Liver (tissue), 9 donors: ENCODE results near the gene C1orf21. TPM values are rescaled to one million over a fixed set of nuclear protein-coding genes. Genes with fewer than 3 reads are reported as not detected.

ENCODE experiments used
- DNase-seq: peaks from one replicate; pipeline ENCODE4 v3.0.0-alpha.2; 2017; ENCODE audit warnings: low spot score
- H3K27ac ChIP-seq, 2 donors: one replicate each; pipeline ENCODE4 v1.7.0; 2013; ENCODE audit warnings: inconsistent platforms in 2 of 2, low read length in 2 of 2, control low read depth in 1 of 2, low read depth in 1 of 2, mild to moderate bottlenecking in 1 of 2
- H3K27me3 ChIP-seq, 4 donors: one replicate each; pipeline versions ENCODE4 v1.6.1 to v1.7.0; 2013; ENCODE audit warnings: low read length in 3 of 4, inconsistent platforms in 1 of 4, mild to moderate bottlenecking in 1 of 4, moderate library complexity in 1 of 4; ENCODE audit not compliant: control insufficient read depth in 4 of 4, insufficient read depth in 4 of 4
- H3K36me3 ChIP-seq, 4 donors: one replicate each; pipeline versions ENCODE4 v1.6.1 to v1.7.0; 2013; ENCODE audit warnings: low read length in 3 of 4, mild to moderate bottlenecking in 3 of 4, low read depth in 1 of 4, moderate library complexity in 1 of 4; ENCODE audit not compliant: control insufficient read depth in 4 of 4, insufficient read depth in 3 of 4
- H3K4me1 ChIP-seq, 4 donors: one replicate each; pipeline versions ENCODE4 v1.6.1 to v1.7.0; 2013; ENCODE audit warnings: low read length in 3 of 4, mild to moderate bottlenecking in 3 of 4, moderate library complexity in 1 of 4; ENCODE audit not compliant: control insufficient read depth in 4 of 4, insufficient read depth in 4 of 4
- H3K4me3 ChIP-seq, 3 donors: one replicate each; pipeline versions ENCODE4 v1.6.1 to v1.7.0; 2013; ENCODE audit warnings: low read length in 3 of 3, control low read depth in 1 of 3, low read depth in 1 of 3, mild to moderate bottlenecking in 1 of 3
- H3K9ac ChIP-seq, 2 donors: one replicate each; pipeline ENCODE4 v1.7.0; 2013; ENCODE audit warnings: low read length in 2 of 2, mild to moderate bottlenecking in 2 of 2, moderate library complexity in 2 of 2, control low read depth in 1 of 2, low read depth in 1 of 2
- H3K9me3 ChIP-seq, 4 donors: one replicate each; pipeline versions ENCODE4 v1.6.1 to v1.7.0; 2013; ENCODE audit warnings: low read length in 3 of 4; ENCODE audit not compliant: control insufficient read depth in 4 of 4
- CTCF ChIP-seq: fragments of 150-350 bp; IDR thresholded peaks from 2 replicates; pipeline ENCODE4 v1.5.1; 2017; ENCODE audit warnings: improper control_type of control experiment, low read depth, low read length; ENCODE audit not compliant: missing input control
- EGR1 ChIP-seq, 2 donors: IDR thresholded peaks; 2 replicates each; pipeline ENCODE4 v1.6.1; 2016 to 2018; ENCODE audit warnings: antibody characterized with exemption in 2 of 2, low read depth in 2 of 2
- FOXA1 ChIP-seq: IDR thresholded peaks from 2 replicates; pipeline ENCODE4 v1.6.1; 2016; ENCODE audit warnings: antibody characterized with exemption
- HNF4A ChIP-seq, 2 donors: conservative IDR thresholded peaks; 2 replicates each; pipeline ENCODE4 v1.6.1; 2016; ENCODE audit warnings: antibody characterized with exemption in 2 of 2, mild to moderate bottlenecking in 2 of 2
- HNF4G ChIP-seq: IDR thresholded peaks from 2 replicates; pipeline ENCODE4 v1.6.1; 2016; ENCODE audit warnings: antibody characterized with exemption
- JUND ChIP-seq, 2 donors: IDR thresholded peaks; 2 replicates each; pipeline ENCODE4 v1.6.1; 2016; ENCODE audit warnings: antibody characterized with exemption in 2 of 2
- NR2F2 ChIP-seq: IDR thresholded peaks from 2 replicates; pipeline ENCODE4 v1.6.1; 2016; ENCODE audit warnings: antibody characterized with exemption
- RAD21 ChIP-seq, 2 donors: IDR thresholded peaks; 2 replicates each; pipeline ENCODE4 v1.6.1; 2016; ENCODE audit warnings: antibody characterized with exemption in 2 of 2, mild to moderate bottlenecking in 2 of 2
- RXRA ChIP-seq, 2 donors: IDR thresholded peaks; 2 replicates each; pipeline ENCODE4 v1.6.1; 2017 to 2018; ENCODE audit warnings: antibody characterized with exemption in 2 of 2, mild to moderate bottlenecking in 1 of 2
- YY1 ChIP-seq: IDR thresholded peaks from 2 replicates; pipeline ENCODE4 v1.6.1; 2016; ENCODE audit warnings: antibody characterized with exemption, mild to moderate bottlenecking
- WGBS: extraction: QIAGEN DNeasy Blood & Tissue Kit; methylation state at CpG from one replicate; pipeline ENCODE4 v1.1.7; 2013; 5-methylcytosine and 5-hydroxymethylcytosine counted together
- polyA plus RNA-seq, 2 donors: library from polyadenylated mRNA; stranded (reverse) in 1 of 2; unstranded in 1 of 2; fragments of 200-250 nt in 1 of 2; fragments of >200 nt in 1 of 2; fragmentation: Nextera tagmentation in 1 of 2; extraction: Ambion mirVana in 1 of 2; gene quantifications; one replicate each; pipeline versions ENCODE4 v1.2.1 to v1.2.3, GENCODE V29; 2013 to 2015
- total RNA-seq, 2 donors: library from RNA; depleted of rRNA; stranded (reverse); fragments of >200 nt; gene quantifications; one replicate each; pipeline ENCODE4 v1.2.3, GENCODE V29; 2014
- TF ChIP-seq, protein P1 (sequence below): IDR thresholded peaks from 2 replicates; pipeline ENCODE4 v1.6.1; 2016; ENCODE audit warnings: antibody characterized with exemption
- TF ChIP-seq, protein P2 (sequence below): IDR thresholded peaks from 2 replicates; pipeline ENCODE4 v1.6.1; 2016; ENCODE audit warnings: antibody characterized with exemption
- TF ChIP-seq, protein P3 (sequence below): IDR thresholded peaks from 2 replicates; pipeline ENCODE4 v1.6.1; 2016; ENCODE audit warnings: antibody characterized with exemption, mild to moderate bottlenecking
- donor health status: healthy.
- donor health status: healthy.
- donor health status: healthy.
- donor health status: healthy.
- donor health status: healthy.

The C1orf21 gene
- total and polyA plus RNA-seq, 4 donors: 2.3 to 21.3 (median 13.4) TPM

- H3K9me3 ChIP-seq: no peaks in the 10 kb centered on the region
- TF ChIP-seq FOXA1: no peak
- TF ChIP-seq, protein P1, sequence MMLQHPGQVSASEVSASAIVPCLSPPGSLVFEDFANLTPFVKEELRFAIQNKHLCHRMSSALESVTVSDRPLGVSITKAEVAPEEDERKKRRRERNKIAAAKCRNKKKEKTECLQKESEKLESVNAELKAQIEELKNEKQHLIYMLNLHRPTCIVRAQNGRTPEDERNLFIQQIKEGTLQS: no peak
- no peak for TF ChIP-seq CTCF
- no peak for TF ChIP-seq HNF4G
- WGBS: 86% methylated on average over 2 of the region's 2 CpGs
- H3K9ac ChIP-seq: no peak overlapping the region
- H3K4me1 ChIP-seq: peaks cover 0 to 1% (median 0%) of the 10 kb centered on the region in 4 donors
- no peaks in the 10 kb centered on the region for H3K36me3 ChIP-seq
- no peak for DNase-seq
- no peak overlapping the region for H3K27ac ChIP-seq
- no peaks in the 10 kb centered on the region for H3K27me3 ChIP-seq
- H3K4me3 ChIP-seq: no peak overlapping the region
Observed at GRCh38 chr1:184520336-184520735, 133.5 kb downstream of the C1orf21 start.

DNA sequence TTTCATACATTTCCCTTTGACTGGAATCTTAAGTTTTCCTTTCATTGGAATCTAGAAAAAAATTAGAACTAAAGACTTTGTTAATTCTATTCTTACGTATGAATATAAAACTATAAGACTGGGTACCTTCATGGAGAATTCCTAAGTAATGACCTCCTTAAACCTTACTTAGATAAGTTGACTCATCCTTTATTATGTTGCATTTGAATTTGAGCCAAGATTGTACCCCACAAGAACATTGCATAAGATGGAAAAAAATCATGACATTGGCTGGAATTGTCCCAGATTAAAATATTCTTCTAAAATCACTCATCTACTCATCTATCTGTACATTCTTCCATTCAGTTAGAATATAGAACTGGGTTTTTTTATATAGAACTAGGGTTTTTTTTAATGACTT, 137.4 kb downstream of the C1orf21 start:
- Histone ChIP-seq H3K9ac (no peak overlapping the region), H3K9me3 (no peaks in the 10 kb centered on the region), H3K27me3 (no peaks in the 10 kb centered on the region), H3K27ac (no peak overlapping the region), H3K4me3 (no peak overlapping the region), H3K4me1 (peaks cover 0 to 1% (median 0%) of the 10 kb centered on the region in 4 donors), H3K36me3 (no peaks in the 10 kb centered on the region)
- whole genome bisulfite sequencing: 99% methylated on average over 1 of the region's 1 CpG
- DNase-seq: no peak
- TF ChIP-seq YY1 (no peak), HNF4G (no peak), JUND (IDR thresholded peaks at IDR 0.05) (no peak), CTCF (no peak), FOXA1 (no peak), EGR1 (IDR thresholded peaks at IDR 0.05; ENCODE audit: low read depth in 2 of 2) (no peak), RXRA (IDR thresholded peaks at IDR 0.05) (no peak), NR2F2 (no peak), HNF4A (conservative IDR thresholded peaks at IDR 0.05) (no peak), RAD21 (IDR thresholded peaks at IDR 0.05) (no peak)
- TF ChIP-seq, protein P2, sequence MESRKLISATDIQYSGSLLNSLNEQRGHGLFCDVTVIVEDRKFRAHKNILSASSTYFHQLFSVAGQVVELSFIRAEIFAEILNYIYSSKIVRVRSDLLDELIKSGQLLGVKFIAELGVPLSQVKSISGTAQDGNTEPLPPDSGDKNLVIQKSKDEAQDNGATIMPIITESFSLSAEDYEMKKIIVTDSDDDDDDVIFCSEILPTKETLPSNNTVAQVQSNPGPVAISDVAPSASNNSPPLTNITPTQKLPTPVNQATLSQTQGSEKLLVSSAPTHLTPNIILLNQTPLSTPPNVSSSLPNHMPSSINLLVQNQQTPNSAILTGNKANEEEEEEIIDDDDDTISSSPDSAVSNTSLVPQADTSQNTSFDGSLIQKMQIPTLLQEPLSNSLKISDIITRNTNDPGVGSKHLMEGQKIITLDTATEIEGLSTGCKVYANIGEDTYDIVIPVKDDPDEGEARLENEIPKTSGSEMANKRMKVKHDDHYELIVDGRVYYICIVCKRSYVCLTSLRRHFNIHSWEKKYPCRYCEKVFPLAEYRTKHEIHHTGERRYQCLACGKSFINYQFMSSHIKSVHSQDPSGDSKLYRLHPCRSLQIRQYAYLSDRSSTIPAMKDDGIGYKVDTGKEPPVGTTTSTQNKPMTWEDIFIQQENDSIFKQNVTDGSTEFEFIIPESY: no peak
- TF ChIP-seq, protein P3, sequence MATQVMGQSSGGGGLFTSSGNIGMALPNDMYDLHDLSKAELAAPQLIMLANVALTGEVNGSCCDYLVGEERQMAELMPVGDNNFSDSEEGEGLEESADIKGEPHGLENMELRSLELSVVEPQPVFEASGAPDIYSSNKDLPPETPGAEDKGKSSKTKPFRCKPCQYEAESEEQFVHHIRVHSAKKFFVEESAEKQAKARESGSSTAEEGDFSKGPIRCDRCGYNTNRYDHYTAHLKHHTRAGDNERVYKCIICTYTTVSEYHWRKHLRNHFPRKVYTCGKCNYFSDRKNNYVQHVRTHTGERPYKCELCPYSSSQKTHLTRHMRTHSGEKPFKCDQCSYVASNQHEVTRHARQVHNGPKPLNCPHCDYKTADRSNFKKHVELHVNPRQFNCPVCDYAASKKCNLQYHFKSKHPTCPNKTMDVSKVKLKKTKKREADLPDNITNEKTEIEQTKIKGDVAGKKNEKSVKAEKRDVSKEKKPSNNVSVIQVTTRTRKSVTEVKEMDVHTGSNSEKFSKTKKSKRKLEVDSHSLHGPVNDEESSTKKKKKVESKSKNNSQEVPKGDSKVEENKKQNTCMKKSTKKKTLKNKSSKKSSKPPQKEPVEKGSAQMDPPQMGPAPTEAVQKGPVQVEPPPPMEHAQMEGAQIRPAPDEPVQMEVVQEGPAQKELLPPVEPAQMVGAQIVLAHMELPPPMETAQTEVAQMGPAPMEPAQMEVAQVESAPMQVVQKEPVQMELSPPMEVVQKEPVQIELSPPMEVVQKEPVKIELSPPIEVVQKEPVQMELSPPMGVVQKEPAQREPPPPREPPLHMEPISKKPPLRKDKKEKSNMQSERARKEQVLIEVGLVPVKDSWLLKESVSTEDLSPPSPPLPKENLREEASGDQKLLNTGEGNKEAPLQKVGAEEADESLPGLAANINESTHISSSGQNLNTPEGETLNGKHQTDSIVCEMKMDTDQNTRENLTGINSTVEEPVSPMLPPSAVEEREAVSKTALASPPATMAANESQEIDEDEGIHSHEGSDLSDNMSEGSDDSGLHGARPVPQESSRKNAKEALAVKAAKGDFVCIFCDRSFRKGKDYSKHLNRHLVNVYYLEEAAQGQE: no peak
